Measurements from ENCODE around the gene SERINC3. TPM values are rescaled to one million over a fixed set of nuclear protein-coding genes. Genes with fewer than 3 reads are reported as not detected.

The SERINC3 gene
- total and polyA plus RNA-seq, 10 of the 15 experiments (the other 5 are each of a cell fraction or from before 2014, with no cell fraction given): 24.5 to 96.8 (median 38.8) TPM

- TF ChIP-seq CTCF (IDR thresholded peaks at IDR 0.05 in 2 of 3, conservative IDR thresholded peaks at IDR 0.05 in 1 of 3; ENCODE audit: control insufficient read depth in 2 of 3, extremely low read depth in 1 of 3, insufficient read depth in 1 of 3, low read depth in 3 of 3, low read length in 3 of 3): peak; percentile 11 to 60 (median 17); a peak in 3 of 6 replicates
- peak; percentile 61 for TF ChIP-seq ZBTB11 (CRISPR knock-in tag; IDR thresholded peaks at IDR 0.05)
- TF ChIP-seq EZH2 (IDR thresholded peaks at IDR 0.05; ENCODE audit: borderline replicate concordance, control insufficient read depth, low read depth, low read length): no peak
- TF ChIP-seq IRF3 (IDR thresholded peaks at IDR 0.05): no peak
- TF ChIP-seq E2F4 (IDR thresholded peaks at IDR 0.05; ENCODE audit: low read depth, low read length): no peak
- no peak for TF ChIP-seq ZSCAN29 (IDR thresholded peaks at IDR 0.05)
- TF ChIP-seq SRF (IDR thresholded peaks at IDR 0.05; ENCODE audit: low read depth in 2 of 2, low read length in 2 of 2): peak in 1 of 2 experiments; percentile 67; a peak in 1 of 4 replicates
- peak; percentile 49; the same call in 1 of the 2 replicates for TF ChIP-seq PAX5 (IDR thresholded peaks at IDR 0.05; ENCODE audit: borderline replicate concordance, low read depth, low read length)
- TF ChIP-seq ZNF274 (IDR thresholded peaks at IDR 0.05; ENCODE audit: insufficient read depth, insufficient read length): no peak
- TF ChIP-seq BCLAF1 (IDR thresholded peaks at IDR 0.05): no peak
- no peak for TF ChIP-seq CHD4 (IDR thresholded peaks at IDR 0.05)
- peak; percentile 42; the same call in 1 of the 2 replicates for TF ChIP-seq HCFC1 (IDR thresholded peaks at IDR 0.05; ENCODE audit: low read length)
- TF ChIP-seq TBL1XR1 (IDR thresholded peaks at IDR 0.05; ENCODE audit: low read depth, low read length): no peak; the same call in 1 of the 2 replicates
- peak; percentile 100 for TF ChIP-seq POLR2A (IDR thresholded peaks at IDR 0.05; ENCODE audit: low read depth, low read length)
- peak; percentile 76; the same call in 1 of the 2 replicates for TF ChIP-seq TCF3 (IDR thresholded peaks at IDR 0.05; ENCODE audit: borderline replicate concordance, insufficient read depth, low read depth, low read length)
Observed at GRCh38 chr20:44475694-44476560, 45.9 kb downstream of the SERINC3 start, which contains the start of gene TTPAL (continued).
